ENCODE measurements around the gene TCN1. TPM values are rescaled to one million over a fixed set of nuclear protein-coding genes. Genes with fewer than 3 reads are reported as not detected.

The TCN1 gene
- total RNA-seq, 1 experiment from 2014 or later = 335 TPM

GRCh38 chr11:59867946-59868345 lies 1.7 kb upstream of the TCN1 start:
- DNase-seq = no peak
- Mint-ChIP-seq H3K4me1 (ENCODE audit: low read depth, unreplicated experiment) (peaks cover 18% of the 10 kb centered on the region), H3K9me3 (ENCODE audit: low read depth, unreplicated experiment) (peaks cover 13% of the 10 kb centered on the region), H3K27ac (ENCODE audit: unreplicated experiment) (no peak overlapping the region), H3K4me3 (ENCODE audit: low read depth, unreplicated experiment) (no peak overlapping the region), H3K27me3 (ENCODE audit: unreplicated experiment) (no peaks in the 10 kb centered on the region), H3K36me3 (ENCODE audit: insufficient read depth, unreplicated experiment) (peaks cover 13% of the 10 kb centered on the region)
- BruUV-seq (replicated peaks) = no TSS peak
- TF ChIP-seq, protein P1, sequence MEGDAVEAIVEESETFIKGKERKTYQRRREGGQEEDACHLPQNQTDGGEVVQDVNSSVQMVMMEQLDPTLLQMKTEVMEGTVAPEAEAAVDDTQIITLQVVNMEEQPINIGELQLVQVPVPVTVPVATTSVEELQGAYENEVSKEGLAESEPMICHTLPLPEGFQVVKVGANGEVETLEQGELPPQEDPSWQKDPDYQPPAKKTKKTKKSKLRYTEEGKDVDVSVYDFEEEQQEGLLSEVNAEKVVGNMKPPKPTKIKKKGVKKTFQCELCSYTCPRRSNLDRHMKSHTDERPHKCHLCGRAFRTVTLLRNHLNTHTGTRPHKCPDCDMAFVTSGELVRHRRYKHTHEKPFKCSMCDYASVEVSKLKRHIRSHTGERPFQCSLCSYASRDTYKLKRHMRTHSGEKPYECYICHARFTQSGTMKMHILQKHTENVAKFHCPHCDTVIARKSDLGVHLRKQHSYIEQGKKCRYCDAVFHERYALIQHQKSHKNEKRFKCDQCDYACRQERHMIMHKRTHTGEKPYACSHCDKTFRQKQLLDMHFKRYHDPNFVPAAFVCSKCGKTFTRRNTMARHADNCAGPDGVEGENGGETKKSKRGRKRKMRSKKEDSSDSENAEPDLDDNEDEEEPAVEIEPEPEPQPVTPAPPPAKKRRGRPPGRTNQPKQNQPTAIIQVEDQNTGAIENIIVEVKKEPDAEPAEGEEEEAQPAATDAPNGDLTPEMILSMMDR (IDR thresholded peaks at IDR 0.05; ENCODE audit: unreplicated experiment) = no peak
- intact Hi-C loops (cut with micrococcal nuclease; ENCODE audit: unreplicated experiment) = loop anchor here (2.0 to 5.0 kb wide), 2 partner anchors 94 to 259 kb away; partner anchors contain the start of gene OOSP4A
- CTCF ChIA-PET = no interaction called here

DNA sequence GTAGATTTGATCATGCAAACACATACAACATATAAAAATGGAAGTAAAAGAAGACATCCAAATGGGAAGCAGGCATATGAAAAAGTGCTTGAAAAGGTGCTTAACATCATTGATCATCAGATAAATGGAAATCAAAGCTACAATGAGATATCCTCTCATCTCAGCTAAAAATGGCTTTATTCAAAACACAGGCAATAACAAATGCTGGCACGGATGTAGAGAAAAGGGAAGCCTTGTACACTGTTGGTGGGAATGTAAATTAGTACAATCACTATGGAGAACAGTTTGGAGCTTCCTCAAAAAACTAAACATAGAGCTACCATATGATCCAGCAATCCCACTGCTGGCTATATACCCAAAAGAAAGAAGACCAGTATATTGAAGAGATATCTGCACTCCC lies 549 bp upstream of the TCN1 start:
- TF ChIP-seq, protein P1 (IDR thresholded peaks at IDR 0.05; ENCODE audit: unreplicated experiment) = no peak
- BruUV-seq (replicated peaks) = no TSS peak
- Mint-ChIP-seq H3K27ac (ENCODE audit: unreplicated experiment) (peak overlapping the region; percentile 92), H3K36me3 (ENCODE audit: insufficient read depth, unreplicated experiment) (peaks cover 13% of the 10 kb centered on the region), H3K4me1 (ENCODE audit: low read depth, unreplicated experiment) (peaks cover 18% of the 10 kb centered on the region), H3K9me3 (ENCODE audit: low read depth, unreplicated experiment) (peaks cover 13% of the 10 kb centered on the region), H3K4me3 (ENCODE audit: low read depth, unreplicated experiment) (peak overlapping the region; percentile 69), H3K27me3 (ENCODE audit: unreplicated experiment) (no peaks in the 10 kb centered on the region)
- intact Hi-C loops (cut with micrococcal nuclease; ENCODE audit: unreplicated experiment) = loop anchor here (1.0 to 5.0 kb wide), 3 partner anchors 44 to 260 kb away; partner anchors contain the start of gene OOSP4A
- CTCF ChIA-PET = interaction anchor here (0.9 to 1.8 kb wide), 5 partner anchors 8 to 52 kb away, joined by 3 to 11 read pairs (median 3); no protein-coding TSS in a partner anchor
- DNase-seq = no peak

- H3K27ac Mint-ChIP-seq (ENCODE audit: unreplicated experiment) = peak overlapping the region; percentile 92
- H3K36me3 Mint-ChIP-seq (ENCODE audit: insufficient read depth, unreplicated experiment) = peaks cover 23% of the 10 kb centered on the region
- TF ChIP-seq, protein P1 (IDR thresholded peaks at IDR 0.05; ENCODE audit: unreplicated experiment) = no peak
- CTCF ChIA-PET = interaction anchor here (0.7 to 1.7 kb wide), 5 partner anchors 8 to 263 kb away, joined by 3 to 11 read pairs (median 4); no protein-coding TSS in a partner anchor
- BruUV-seq (replicated peaks) = no TSS peak
- H3K9me3 Mint-ChIP-seq (ENCODE audit: low read depth, unreplicated experiment) = peaks cover 5% of the 10 kb centered on the region
- H3K4me3 Mint-ChIP-seq (ENCODE audit: low read depth, unreplicated experiment) = peak overlapping the region; percentile 69
- peak; percentile 44 for DNase-seq
- peaks cover 18% of the 10 kb centered on the region for H3K4me1 Mint-ChIP-seq (ENCODE audit: low read depth, unreplicated experiment)
- no peaks in the 10 kb centered on the region for H3K27me3 Mint-ChIP-seq (ENCODE audit: unreplicated experiment)
- intact Hi-C loops (cut with micrococcal nuclease; ENCODE audit: unreplicated experiment) = loop anchor here (5.0 kb wide), 1 partner anchor 97 kb away; the partner anchor contains the start of gene OOSP4A
Observed at GRCh38 chr11:59865031-59865430, 1.3 kb downstream of the TCN1 start.

GRCh38 chr11:59862252-59862651 lies 4.0 kb downstream of the TCN1 start:
- no TSS peak for BruUV-seq (replicated peaks)
- intact Hi-C loops (cut with micrococcal nuclease; ENCODE audit: unreplicated experiment) = no loop called here
- Mint-ChIP-seq H3K27ac (ENCODE audit: unreplicated experiment) (no peak overlapping the region), H3K9me3 (ENCODE audit: low read depth, unreplicated experiment) (peaks cover 7% of the 10 kb centered on the region), H3K27me3 (ENCODE audit: unreplicated experiment) (no peaks in the 10 kb centered on the region), H3K4me1 (ENCODE audit: low read depth, unreplicated experiment) (peaks cover 35% of the 10 kb centered on the region), H3K4me3 (ENCODE audit: low read depth, unreplicated experiment) (no peak overlapping the region), H3K36me3 (ENCODE audit: insufficient read depth, unreplicated experiment) (peaks cover 34% of the 10 kb centered on the region)
- TF ChIP-seq, protein P1 (IDR thresholded peaks at IDR 0.05; ENCODE audit: unreplicated experiment) = no peak
- CTCF ChIA-PET = no interaction called here
- DNase-seq = no peak
